AG09319 (cell line): ENCODE measurements around the gene DUSP9.
"Not testable (repeated sequence)": the region's sequence is repeated elsewhere in the genome, so short reads cannot be mapped to it uniquely, and the experiment has no call there.

ENCODE experiments used
- DNase-seq: peaks from one replicate; pipeline ENCODE4 v3.0.0-alpha.2; 2010; ENCODE audit warnings: low read depth; ENCODE audit errors: extremely low read depth
- CTCF ChIP-seq: IDR thresholded peaks from 2 replicates; pipeline ENCODE4 v1.5.1; 2011; ENCODE audit warnings: low read depth, mild to moderate bottlenecking, inconsistent platforms, low read length, moderate library complexity

DUSP9 gene

DNA sequence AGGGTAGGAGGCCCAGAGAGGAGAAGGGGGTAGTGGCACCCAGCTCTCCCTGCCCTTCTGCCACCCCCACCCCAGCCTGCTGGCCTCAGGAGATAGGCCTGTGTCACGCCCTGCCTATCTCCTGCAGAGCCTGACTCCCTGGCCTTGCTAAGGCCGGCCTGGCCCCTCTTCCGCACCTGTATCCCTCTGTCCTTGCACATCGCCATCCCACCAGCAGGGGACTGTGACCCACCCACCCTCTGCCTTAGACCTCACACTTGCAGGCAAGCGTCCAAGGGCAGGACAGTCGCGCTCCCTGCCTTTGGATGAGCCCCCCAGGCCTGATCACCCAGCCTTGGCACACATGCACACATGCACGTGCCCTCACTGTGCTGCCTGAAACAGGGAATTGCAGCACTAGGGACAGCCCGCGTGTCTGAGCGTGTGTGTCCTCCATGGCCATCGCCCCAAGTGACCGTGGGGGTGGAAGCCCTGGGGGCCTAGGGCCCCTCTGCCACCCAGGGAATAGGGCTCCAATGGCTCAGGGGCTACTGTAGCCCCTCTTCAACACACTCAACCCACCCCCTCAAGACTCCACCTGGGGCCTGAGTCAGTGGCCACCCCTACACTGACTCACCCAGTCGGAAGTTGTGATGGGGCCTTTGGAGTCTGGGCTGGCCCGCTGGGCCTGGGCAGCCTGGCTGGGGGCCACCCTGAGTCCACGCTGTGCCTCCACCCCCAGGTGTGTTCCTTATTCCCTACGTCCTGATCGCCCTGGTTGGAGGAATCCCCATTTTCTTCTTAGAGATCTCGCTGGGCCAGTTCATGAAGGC lies 42.9 kb downstream of the DUSP9 start:
- no peak for TF ChIP-seq CTCF
- DNase-seq: no peak

DNA sequence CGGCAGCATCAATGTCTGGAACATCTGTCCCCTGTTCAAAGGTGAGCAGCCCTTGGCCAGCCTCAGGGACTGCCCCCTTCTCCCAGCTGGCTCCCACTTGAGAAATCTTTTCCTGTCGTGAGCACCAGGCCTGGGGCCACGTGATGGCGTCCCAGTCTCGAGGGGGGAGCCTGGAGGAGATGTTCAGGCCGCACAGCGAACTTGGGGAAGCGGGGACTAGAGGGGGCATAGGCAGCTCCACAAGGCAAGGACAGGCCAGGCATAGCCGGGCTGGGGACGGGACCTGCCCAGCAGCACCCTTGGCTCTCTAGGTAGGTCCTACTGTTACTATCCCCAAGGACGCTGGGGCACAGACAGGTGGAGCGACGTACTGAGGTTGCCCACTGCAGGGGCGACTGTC lies 43.5 kb downstream of the DUSP9 start:
- no peak for DNase-seq
- TF ChIP-seq CTCF: no peak

- DNase-seq: not testable (repeated sequence)
Observed at GRCh38 chrX:153691032-153691827, 44.2 kb downstream of the DUSP9 start.

DNA sequence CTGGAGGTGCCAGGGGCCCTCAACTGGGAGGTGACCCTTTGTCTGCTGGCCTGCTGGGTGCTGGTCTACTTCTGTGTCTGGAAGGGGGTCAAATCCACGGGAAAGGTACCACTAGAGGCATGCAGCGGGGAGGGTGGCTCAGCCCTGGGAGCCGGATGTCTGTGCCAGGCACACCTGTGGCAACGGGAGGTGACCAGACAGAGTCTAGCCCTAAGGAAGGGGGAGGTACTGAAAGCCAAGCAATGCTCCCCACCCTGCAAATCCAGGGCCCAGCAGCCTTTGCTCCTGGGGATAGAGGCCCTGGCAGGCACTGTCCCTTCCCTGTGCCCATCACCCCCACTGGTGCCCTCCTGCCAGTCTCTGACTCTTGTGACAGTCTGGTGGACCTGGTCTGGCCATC lies 45.0 kb downstream of the DUSP9 start:
- TF ChIP-seq CTCF: no peak
- no peak for DNase-seq

- no peak for DNase-seq
- TF ChIP-seq CTCF: no peak
Observed at GRCh38 chrX:153692611-153693156, 45.7 kb downstream of the DUSP9 start.

- no peak for TF ChIP-seq CTCF
Observed at GRCh38 chrX:153693216-153694086, 46.4 kb downstream of the DUSP9 start.

DNA sequence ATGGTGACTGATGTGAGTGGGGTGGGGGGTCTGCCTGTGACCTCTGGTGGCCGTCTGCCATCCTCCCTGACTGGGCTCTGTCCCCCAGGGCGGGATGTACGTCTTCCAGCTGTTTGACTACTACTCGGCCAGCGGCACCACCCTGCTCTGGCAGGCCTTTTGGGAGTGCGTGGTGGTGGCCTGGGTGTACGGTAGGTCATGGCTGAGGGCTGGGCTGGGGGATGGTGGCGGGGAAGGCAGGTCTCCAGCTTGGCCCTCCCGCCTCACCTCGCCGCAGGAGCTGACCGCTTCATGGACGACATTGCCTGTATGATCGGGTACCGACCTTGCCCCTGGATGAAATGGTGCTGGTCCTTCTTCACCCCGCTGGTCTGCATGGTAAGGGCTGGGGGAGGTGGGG lies 47.3 kb downstream of the DUSP9 start:
- DNase-seq: not testable (repeated sequence)

More at GRCh38 chrX:153693216-153694086, 46.4 kb downstream of the DUSP9 start:
- DNase-seq: no peak
